Activated T-cell treated with anti-CD3 and anti-CD28 coated beads, Interleukin-2, amount 50 U/mL, for 1 hour (primary cell): Measurements from ENCODE around the gene CYP2C19.
"Not testable (repeated sequence)": the region's sequence is repeated elsewhere in the genome, so short reads cannot be mapped to it uniquely, and the experiment has no call there.

Experiments
- DNase-seq: peaks from one replicate; pipeline ENCODE4 v3.0.0-alpha.2; 2020

The CYP2C19 gene

GRCh38 chr10:94762393-94762792, at the start of gene CYP2C19:
CYP2C19 (plus strand) TSS chr10:94762681; CDS start chr10:94762706, 25 bp downstream.
- DNase-seq = no peak

- no peak for DNase-seq
These were observed 36.6 kb upstream of the CYP2C19 start for GRCh38 chr10:94725871-94726270.

- no peak for DNase-seq
These were observed 27.3 kb upstream of the CYP2C19 start for GRCh38 chr10:94735197-94735596.

- DNase-seq = no peak
These were observed 23.9 kb upstream of the CYP2C19 start for GRCh38 chr10:94738588-94738987.

GRCh38 chr10:94747137-94747536, 15.3 kb upstream of the CYP2C19 start:
- no peak for DNase-seq

- no peak for DNase-seq
These were observed 14.6 kb upstream of the CYP2C19 start for GRCh38 chr10:94747838-94748237.

GRCh38 chr10:94757916-94758315, 4.6 kb upstream of the CYP2C19 start:
- no peak for DNase-seq

GRCh38 chr10:94760586-94761178, 1.8 kb upstream of the CYP2C19 start:
- DNase-seq = no peak

- not testable (repeated sequence) for DNase-seq
These were observed 12.9 kb downstream of the CYP2C19 start for GRCh38 chr10:94775425-94775824.

GRCh38 chr10:94777886-94778458, 15.5 kb downstream of the CYP2C19 start:
- no peak for DNase-seq

- no peak for DNase-seq
These were observed 18.4 kb downstream of the CYP2C19 start for GRCh38 chr10:94780844-94781243.

GRCh38 chr10:94784256-94784655, 21.8 kb downstream of the CYP2C19 start:
- DNase-seq = no peak

GRCh38 chr10:94785211-94785610, 22.7 kb downstream of the CYP2C19 start:
- no peak for DNase-seq

- DNase-seq = not testable (repeated sequence)
These were observed 38.1 kb downstream of the CYP2C19 start for GRCh38 chr10:94800551-94800950.

GRCh38 chr10:94803307-94803706, 40.8 kb downstream of the CYP2C19 start:
- no peak for DNase-seq

- not testable (repeated sequence) for DNase-seq
These were observed 67.5 kb downstream of the CYP2C19 start for GRCh38 chr10:94830025-94830424.

- no peak for DNase-seq
These were observed 83.7 kb downstream of the CYP2C19 start for GRCh38 chr10:94846204-94846603.

- DNase-seq = no peak
These were observed 88.3 kb downstream of the CYP2C19 start for GRCh38 chr10:94850766-94851165.

GRCh38 chr10:94851263-94851662, 88.8 kb downstream of the CYP2C19 start:
- no peak for DNase-seq

- DNase-seq = no peak
These were observed 90.0 kb downstream of the CYP2C19 start for GRCh38 chr10:94852438-94852837.

- no peak for DNase-seq
These were observed 90.6 kb downstream of the CYP2C19 start for GRCh38 chr10:94853065-94853464.

GRCh38 chr10:94858005-94858404, 95.5 kb downstream of the CYP2C19 start:
- no peak for DNase-seq

GRCh38 chr10:94859086-94859485, 96.6 kb downstream of the CYP2C19 start:
- DNase-seq = no peak

GRCh38 chr10:94878649-94879048, 116.2 kb downstream of the CYP2C19 start:
- DNase-seq = no peak

- no peak for DNase-seq
These were observed 116.7 kb downstream of the CYP2C19 start for GRCh38 chr10:94879214-94879613.
